Erythroblast (primary cell): ENCODE results near the gene DNAJC17.

Experiments
- DNase-seq, 2 experiments: peaks; one replicate each; lab custom pipeline; 2025; lab: John Stamatoyannopoulos, UW
- GATA1 ChIP-seq: IDR thresholded peaks from 2 replicates; pipeline ENCODE4 v1.6.1; 2011; ENCODE audit warnings: low read depth, mild to moderate bottlenecking, control low read depth, low read length, moderate library complexity
- POLR2A ChIP-seq: IDR thresholded peaks from 2 replicates; pipeline ENCODE4 v1.6.1; 2011; ENCODE audit warnings: mild to moderate bottlenecking, low read length

DNAJC17 gene

DNA sequence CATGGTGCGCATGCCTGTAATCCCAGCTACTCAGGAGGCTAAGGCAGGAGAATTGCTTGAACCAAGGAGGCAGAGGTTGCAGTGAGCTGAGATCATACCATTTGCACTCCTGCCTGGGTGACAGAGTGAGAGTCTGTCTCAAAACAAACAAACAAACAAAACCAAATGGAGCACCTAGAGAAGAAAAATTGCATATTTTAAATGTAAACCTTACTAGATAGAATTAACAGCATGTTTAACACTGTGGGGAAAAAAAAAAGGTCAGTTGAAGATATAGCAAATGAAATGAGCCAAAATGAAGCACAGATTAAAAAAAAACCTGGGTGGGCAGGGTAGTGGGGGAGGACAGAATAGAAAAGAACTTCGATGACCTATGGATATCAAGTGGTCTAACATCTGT, 13.9 kb upstream of the DNAJC17 start:
- no peak for DNase-seq
- TF ChIP-seq GATA1 (no peak), POLR2A (no peak)

DNA sequence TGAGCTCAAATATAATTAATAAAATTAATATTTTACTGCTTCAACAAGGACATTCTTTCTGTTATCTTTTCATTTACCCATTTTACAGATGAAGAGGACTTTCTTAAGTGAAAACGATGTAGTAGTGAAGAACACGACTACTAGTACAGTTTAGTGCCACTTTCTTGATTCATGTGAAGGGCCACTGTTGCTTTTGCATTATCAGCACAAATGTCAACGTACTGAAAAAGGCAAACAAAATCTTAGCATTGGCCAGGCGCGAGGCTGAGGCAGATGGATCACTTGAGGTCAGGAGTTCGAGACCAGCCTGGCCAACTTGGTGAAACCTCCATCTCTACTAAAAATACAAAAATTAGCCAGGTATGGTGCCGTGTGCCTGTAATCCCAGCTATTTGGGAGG, 11.8 kb upstream of the DNAJC17 start:
- no peak for DNase-seq
- TF ChIP-seq POLR2A (no peak), GATA1 (no peak)

DNA sequence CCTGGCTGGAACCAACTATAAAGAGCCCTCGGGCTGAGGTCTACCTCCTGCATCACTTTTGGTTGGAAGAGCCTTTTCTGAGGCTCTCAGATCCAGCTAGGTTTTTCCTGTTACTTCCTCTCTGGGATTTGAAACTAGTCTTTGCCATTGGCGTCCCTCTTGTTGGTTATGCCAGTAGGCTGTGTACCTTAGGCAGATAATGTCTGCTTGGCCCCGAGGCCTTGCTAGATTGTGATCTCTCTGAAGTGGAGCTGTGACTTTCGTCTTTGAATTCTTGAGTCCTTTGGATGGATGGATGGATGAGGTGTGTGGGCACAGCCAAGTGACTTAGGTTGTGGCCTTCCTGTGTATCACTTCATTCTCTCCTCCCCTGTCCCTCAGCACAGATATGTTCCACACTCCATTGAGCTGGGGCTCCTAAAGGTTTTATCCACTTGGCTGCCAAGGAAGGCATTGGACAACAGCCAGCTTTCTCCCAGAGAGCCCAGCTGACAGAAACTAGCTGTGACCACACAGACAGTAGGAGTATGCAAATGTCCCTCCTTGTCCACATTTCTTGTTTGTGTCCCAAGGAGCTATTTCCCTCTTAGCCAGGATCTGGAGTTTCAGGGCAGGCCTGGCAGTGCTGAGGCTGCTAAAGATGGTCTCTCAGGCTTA, 7.9 kb upstream of the DNAJC17 start:
- no peak for DNase-seq
- TF ChIP-seq GATA1 = no peak
- TF ChIP-seq POLR2A = no peak

DNA sequence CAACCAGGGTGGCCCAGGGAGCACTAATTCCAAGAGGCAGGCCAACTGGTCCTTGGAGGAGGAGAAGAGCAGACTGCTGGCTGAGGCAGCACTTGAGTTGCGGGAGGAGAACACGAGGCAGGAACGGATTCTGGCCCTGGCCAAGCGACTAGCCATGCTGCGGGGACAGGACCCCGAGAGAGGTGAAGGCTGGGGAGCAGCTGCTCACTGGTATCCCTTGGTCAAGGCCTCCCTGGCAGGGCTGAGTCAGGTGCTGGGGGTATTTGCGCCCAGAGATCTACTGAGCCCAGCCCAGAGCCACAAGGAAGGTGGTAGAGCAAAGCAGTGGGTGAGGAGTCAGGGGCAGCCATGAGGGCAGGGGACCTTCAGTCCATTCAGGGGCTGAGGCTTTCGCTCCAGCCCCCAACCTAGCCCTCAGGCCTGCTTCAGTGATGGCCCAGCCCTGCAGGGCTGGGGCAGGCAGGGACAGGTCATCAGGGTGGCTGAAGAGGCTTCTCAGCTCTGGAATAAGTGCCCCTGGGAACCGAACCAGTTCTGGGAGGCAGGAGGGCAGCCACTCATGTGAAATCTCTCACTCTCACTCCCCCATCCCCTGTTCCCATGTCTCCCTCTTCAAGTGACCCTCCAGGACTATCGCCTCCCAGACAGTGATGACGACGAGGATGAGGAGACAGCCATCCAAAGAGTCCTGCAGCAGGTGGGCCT, 5.6 kb upstream of the DNAJC17 start:
- no peak for DNase-seq

DNA sequence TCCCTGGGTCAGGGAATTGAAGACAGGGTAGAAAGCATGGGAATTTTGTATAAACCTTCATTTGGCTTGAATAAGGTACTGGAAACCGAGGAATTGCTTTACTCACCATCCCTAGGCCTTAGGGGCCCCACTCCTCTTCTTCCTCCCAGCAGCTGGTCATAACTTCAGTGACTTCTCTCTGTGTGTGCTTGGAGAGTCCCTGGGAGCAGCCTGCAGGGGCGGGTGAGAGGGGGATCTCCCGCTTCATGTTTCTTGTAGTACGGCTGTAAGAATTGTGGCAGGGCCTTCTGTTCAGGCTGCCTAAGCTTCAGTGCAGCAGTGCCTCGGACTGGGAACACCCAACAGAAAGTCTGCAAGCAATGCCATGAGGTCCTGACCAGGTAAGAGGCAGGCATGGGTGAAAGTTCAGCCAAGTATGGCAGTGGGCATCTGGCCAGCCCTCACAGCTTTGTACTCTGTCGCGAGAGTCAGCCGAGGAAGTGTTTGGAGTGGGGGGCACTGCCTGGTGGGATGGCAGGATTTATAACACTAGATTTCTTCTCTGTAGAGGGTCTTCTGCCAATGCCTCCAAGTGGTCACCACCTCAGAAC, 1.7 kb upstream of the DNAJC17 start:
- no peak for DNase-seq
- no peak for TF ChIP-seq POLR2A
- TF ChIP-seq GATA1 = no peak

More for the DNA sequence above, 5.6 kb upstream of the DNAJC17 start:
- TF ChIP-seq POLR2A (no peak), GATA1 (no peak)

DNA sequence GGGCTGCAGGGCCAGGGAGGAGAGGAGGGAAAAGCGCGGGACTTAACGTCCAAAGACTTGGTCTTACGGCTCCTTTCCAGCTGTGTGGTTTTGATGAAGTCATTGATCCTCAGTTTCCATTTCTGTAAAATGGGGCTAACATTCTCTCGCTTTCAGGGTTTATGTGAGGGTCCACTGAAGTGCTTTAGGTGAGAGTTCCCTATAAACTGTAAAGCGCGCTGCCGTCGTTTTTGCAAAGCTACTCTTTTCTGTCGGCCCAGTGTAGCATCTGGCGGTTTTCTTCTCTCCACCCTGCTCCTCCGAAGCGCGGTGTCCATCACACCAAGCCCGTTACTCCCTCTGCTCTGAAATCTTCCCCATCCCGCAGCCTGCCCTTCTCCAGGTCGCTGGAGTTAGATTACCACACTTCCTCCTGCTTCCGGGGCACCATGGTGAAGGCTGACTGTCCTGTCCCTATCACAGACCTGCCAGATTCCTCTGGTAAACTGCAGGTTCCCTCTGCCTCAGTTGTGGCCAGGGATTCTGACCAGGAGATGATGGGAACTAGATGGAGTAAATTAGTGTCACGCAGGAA, 702 bp upstream of the DNAJC17 start:
- DNase-seq = no peak
- TF ChIP-seq POLR2A = no peak
- no peak for TF ChIP-seq GATA1

DNA sequence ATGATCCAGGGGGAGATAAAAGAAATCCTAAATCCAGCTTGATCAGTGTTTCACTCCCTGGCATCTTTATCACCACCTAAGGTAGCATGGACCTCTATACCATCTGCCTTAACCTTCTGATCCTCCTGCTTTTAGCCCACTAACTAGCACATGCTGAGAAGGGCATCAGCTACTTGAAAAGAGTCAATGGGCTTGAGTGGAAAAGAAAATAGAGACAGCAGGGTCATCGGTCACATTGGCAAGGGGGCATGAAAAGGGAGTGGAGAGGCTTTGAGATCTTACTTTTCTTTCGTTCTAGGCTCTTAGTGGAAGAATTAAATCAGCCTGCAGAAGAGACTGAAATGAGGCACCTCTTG, 623 bp downstream of the DNAJC17 start:
- TF ChIP-seq POLR2A (no peak), GATA1 (no peak)
- DNase-seq = no peak

DNA sequence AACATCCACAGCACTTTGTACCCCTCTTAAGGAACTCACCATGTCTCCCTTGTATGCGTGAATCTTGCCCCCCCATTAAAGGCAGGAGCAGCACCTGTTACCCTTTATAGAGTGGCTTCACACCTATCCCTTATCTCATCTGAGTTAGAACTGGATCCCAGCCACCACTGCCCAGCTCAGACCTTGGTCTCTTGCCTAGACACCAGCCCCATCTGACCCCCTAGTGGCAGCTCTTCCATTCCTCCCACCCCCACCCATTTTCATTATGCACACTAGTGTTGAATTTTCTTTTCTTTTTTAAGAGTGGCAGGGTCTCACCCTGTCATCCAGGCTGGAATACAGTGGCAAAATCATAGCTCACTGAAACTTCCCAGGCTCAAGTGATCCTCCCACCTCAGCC, 3.6 kb downstream of the DNAJC17 start:
- no peak for TF ChIP-seq GATA1
- no peak for TF ChIP-seq POLR2A
- no peak for DNase-seq

DNA sequence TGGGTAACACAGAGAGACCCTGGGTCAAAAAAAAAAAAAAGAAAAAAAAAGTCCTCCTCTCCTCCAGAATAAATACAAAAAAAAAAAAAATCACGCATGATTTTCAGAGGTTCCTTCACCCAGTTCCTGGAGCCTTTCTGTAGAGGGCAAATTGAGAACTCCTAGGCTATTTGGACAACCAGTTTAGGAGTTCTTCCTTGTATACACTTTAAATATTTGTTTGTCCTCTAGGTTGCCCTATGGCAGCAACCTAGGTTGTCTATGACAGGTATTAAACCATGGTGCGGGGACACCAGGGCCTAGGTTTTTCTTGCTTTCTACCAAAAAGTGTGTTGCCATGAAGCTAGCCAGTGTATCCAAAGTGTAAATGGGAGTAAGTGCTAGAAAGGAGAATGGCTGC, 4.2 kb downstream of the DNAJC17 start:
- TF ChIP-seq GATA1 = no peak
- no peak for TF ChIP-seq POLR2A
- DNase-seq = no peak

DNA sequence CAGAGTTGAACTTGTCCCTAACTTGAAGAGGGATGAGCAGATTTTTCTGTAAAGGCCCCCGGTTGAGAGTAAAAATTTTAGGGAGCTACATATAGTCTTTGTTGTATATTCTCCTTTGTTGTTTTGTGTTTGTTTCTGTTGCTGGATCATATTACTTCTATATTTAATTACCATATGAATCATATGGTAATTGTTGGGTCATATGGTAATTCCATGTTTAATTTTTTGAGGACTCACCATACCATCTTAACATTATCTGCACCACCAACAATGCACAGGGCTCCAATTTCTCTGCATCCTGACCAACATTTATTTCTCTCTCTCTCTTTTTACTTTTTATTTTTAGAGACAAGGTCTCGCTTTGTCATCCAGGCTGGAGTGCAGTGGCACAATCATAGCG, 7.8 kb downstream of the DNAJC17 start:
- TF ChIP-seq POLR2A (no peak), GATA1 (no peak)
- no peak for DNase-seq

DNA sequence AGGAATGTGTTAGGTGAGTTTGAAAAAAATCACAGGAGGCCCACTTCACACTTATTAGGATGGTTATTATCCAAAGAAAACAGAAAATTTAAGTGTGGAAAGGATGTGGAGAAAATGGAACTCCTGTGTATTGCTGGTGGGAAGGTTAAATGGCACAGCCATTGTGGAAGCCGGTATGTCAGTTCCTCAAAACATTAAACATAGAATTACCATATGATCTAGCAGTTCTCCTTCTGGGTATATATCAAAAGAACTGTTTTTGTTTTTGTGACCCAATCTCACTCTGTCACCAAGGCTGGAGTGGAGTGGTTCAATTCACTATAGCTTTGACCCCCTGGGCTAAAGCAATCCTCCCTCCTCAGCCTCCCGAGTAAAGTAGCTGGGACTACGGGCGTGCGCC, 10.8 kb downstream of the DNAJC17 start:
- no peak for DNase-seq
- TF ChIP-seq GATA1 (no peak), POLR2A (no peak)

DNA sequence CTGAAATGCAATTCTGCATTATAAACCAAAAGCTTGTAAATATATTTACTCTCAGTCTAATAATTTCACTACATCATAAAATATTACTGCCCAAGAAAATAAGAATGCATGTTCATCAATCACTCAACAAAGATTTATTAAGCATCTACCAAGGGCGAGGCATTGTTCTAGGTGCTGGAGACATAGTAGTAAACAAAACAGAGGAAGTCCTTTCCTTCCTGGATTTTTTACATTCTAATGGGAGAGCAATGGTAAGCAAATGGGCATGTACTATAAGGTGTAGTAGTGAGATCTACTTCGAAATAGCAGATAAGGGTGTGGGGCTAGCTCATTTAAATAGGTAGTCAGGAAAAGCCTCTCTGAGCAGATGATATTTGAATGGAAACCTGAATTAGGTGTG, 11.2 kb downstream of the DNAJC17 start:
- no peak for TF ChIP-seq GATA1
- TF ChIP-seq POLR2A = no peak
- no peak for DNase-seq

DNA sequence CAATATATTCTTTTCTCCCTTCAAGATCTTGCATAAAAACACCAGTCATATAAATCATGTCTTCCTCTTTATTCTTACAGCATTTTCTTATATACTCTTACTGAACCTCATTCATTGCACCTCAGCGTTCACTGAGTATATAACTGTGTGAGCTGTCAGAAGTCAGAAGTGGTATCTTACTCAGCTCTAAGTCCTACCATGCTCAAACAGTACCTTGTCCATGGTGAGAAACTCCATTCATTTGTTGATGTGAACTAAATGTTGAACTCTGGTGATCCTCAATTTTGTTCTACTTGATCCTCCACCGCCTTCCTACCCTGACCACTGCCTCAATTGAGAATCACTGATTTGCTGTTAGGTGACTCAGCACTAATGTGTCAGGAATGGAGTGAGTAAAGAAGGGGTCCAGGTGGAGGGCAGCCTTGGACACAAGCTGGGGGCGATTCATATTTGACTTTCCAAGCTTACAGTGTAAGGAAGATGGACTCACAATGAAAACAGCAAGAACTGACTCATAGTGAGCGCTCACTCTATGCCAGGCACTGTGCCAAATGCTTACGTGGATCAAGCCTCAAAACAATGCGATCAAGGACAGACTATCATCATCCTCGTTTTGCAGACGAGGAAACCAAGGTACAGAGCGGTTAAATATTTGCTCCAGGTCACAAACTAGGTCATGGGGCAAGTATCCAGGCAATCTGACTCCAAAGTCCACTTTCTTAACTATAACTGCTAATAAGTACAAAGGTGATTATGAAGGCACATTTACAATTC, 13.9 kb downstream of the DNAJC17 start:
- DNase-seq = peak in 1 of 2 experiments; percentile 55
- no peak for TF ChIP-seq POLR2A
- no peak for TF ChIP-seq GATA1
